OCI-LY1 (cell line): Measurements from ENCODE around the gene CEP20.

Source experiments
- CTCF ChIP-seq: fragments of 200-600 bp; sonication (generic), shearing (Covaris generic); IDR thresholded peaks from 2 replicates; pipeline ENCODE4 v1.5.1; 2017; ENCODE audit warnings: mild to moderate bottlenecking, antibody characterized with exemption, low read length, moderate library complexity, mixed read lengths
- EZH2 ChIP-seq: fragments of 200-600 bp; sonication (generic), shearing (Covaris generic); IDR thresholded peaks from 2 replicates; pipeline ENCODE4 v1.8.0; 2017; ENCODE audit warnings: borderline replicate concordance, mixed run types, mild to moderate bottlenecking, antibody characterized with exemption, low read length, moderate library complexity, mixed read lengths

- TF ChIP-seq CTCF (no peak), EZH2 (no peak)
These were observed 69.4 kb downstream of the CEP20 start for GRCh38 chr16:15819046-15819445.
